NB4 (cell line): ENCODE data around the gene TMPRSS13.

ENCODE experiments used
- CTCF ChIP-seq: IDR thresholded peaks from one replicate; pipeline ENCODE4 v1.5.1; 2012; ENCODE audit warnings: low read depth, low read length
- MAX ChIP-seq: IDR thresholded peaks from 2 replicates; pipeline ENCODE4 v1.6.1; 2011; ENCODE audit warnings: low read depth, low read length
- MYC ChIP-seq: IDR thresholded peaks from 2 replicates; pipeline ENCODE4 v1.6.1; 2011; ENCODE audit warnings: low read depth, low read length
- POLR2A ChIP-seq: IDR thresholded peaks from 2 replicates; pipeline ENCODE4 v1.6.1; 2011; ENCODE audit warnings: mild to moderate bottlenecking; ENCODE audit not compliant: insufficient read length; ENCODE audit errors: extremely low read depth

- TF ChIP-seq CTCF (no peak), MAX (no peak), POLR2A (no peak), MYC (no peak)
These were observed 12.9 kb upstream of the TMPRSS13 start for GRCh38 chr11:117941976-117942654.
